ENCODE measurements around the gene CFAP68. TPM values are rescaled to one million over a fixed set of nuclear protein-coding genes. Genes with fewer than 3 reads are reported as not detected.

Gene CFAP68
- total and polyA plus RNA-seq, 2 experiments from 2014 or later: 9.9 to 20.2 TPM

DNA sequence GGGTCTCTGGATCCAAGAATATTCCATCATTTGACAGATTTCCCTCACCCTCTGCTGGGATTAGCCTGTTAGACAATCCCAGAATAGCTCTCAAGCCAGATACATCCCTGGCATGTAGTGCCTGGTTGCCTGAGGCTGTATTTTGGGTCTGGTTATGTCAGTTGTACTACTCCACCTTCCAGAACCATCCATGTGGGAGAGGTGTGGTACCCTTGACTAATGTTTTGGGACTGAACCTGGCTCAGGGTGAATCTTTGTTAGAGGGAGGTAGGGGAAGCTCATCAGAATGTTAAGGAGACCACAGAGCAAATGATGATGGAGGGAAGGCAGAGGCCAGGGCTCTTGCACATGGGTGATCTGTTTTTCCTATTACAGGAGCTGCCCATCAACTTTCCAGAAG, 44.6 kb downstream of the CFAP68 start:
- DNase-seq: peak; percentile 40
- no peaks in the 10 kb centered on the region for H3K9me3 ChIP-seq (ENCODE audit: low read depth)
- peak overlapping the region; percentile 80 for H3K9ac ChIP-seq
- H3K9me2 ChIP-seq (ENCODE audit: insufficient read depth): no peaks in the 10 kb centered on the region
- H4K20me1 ChIP-seq (ENCODE audit: insufficient read depth): no peaks in the 10 kb centered on the region
- peak overlapping the region; percentile 89 for H3K4me2 ChIP-seq (ENCODE audit: unreplicated experiment)
- in situ Hi-C loops (cut with MboI): no loop called here
- TF ChIP-seq EZH2 (IDR thresholded peaks at IDR 0.05; ENCODE audit: insufficient read depth, poor library complexity, severe bottlenecking): no peak
- TF ChIP-seq EZH2phosphoT487 (IDR thresholded peaks at IDR 0.05; ENCODE audit: insufficient read depth, low read depth): no peak
- H3K27ac ChIP-seq: peak overlapping the region; percentile 96
- H3K27me3 ChIP-seq (replicated peaks; ENCODE audit: insufficient read depth): no peaks in the 10 kb centered on the region
- peaks cover 35% of the 10 kb centered on the region for H3K4me1 ChIP-seq (ENCODE audit: insufficient read depth)
- H3K36me3 ChIP-seq (ENCODE audit: low read depth): no peaks in the 10 kb centered on the region
- no peaks in the 10 kb centered on the region for H3K79me2 ChIP-seq (ENCODE audit: insufficient read depth)
- H3F3A ChIP-seq (ENCODE audit: insufficient read depth): peaks cover 33% of the 10 kb centered on the region
- peak overlapping the region; percentile 58 for H3K4me3 ChIP-seq
- H2AFZ ChIP-seq: peak overlapping the region; percentile 78

- H3K9me2 ChIP-seq (ENCODE audit: insufficient read depth): no peaks in the 10 kb centered on the region
- TF ChIP-seq EZH2phosphoT487 (IDR thresholded peaks at IDR 0.05; ENCODE audit: insufficient read depth, low read depth): no peak
- TF ChIP-seq EZH2 (IDR thresholded peaks at IDR 0.05; ENCODE audit: insufficient read depth, poor library complexity, severe bottlenecking): no peak
- in situ Hi-C loops (cut with MboI): no loop called here
- peaks cover 40% of the 10 kb centered on the region for H3K4me1 ChIP-seq (ENCODE audit: insufficient read depth)
- H3K27me3 ChIP-seq (replicated peaks; ENCODE audit: insufficient read depth): no peaks in the 10 kb centered on the region
- no peak for DNase-seq
- no peaks in the 10 kb centered on the region for H3K9me3 ChIP-seq (ENCODE audit: low read depth)
- peak overlapping the region; percentile 89 for H3K4me2 ChIP-seq (ENCODE audit: unreplicated experiment)
- peak overlapping the region; percentile 80 for H3K27ac ChIP-seq
- no peaks in the 10 kb centered on the region for H3K79me2 ChIP-seq (ENCODE audit: insufficient read depth)
- peak overlapping the region; percentile 81; the same call in 1 of the 2 replicates for H2AFZ ChIP-seq
- no peaks in the 10 kb centered on the region for H4K20me1 ChIP-seq (ENCODE audit: insufficient read depth)
- peak overlapping the region; percentile 73; the same call in 1 of the 2 replicates for H3K9ac ChIP-seq
- no peaks in the 10 kb centered on the region for H3K36me3 ChIP-seq (ENCODE audit: low read depth)
- peaks cover 33% of the 10 kb centered on the region for H3F3A ChIP-seq (ENCODE audit: insufficient read depth)
- 95 to 96% methylated on average over 16 of the region's 16 CpGs for WGBS, 2 experiments (ENCODE audit: low coverage in 1 of 2, low lambda C conversion rate in 2 of 2, missing lambda C conversion rate in 2 of 2)
- no peak overlapping the region for H3K4me3 ChIP-seq
Observed at GRCh38 chr11:111925953-111926352, 46.6 kb downstream of the CFAP68 start.

DNA sequence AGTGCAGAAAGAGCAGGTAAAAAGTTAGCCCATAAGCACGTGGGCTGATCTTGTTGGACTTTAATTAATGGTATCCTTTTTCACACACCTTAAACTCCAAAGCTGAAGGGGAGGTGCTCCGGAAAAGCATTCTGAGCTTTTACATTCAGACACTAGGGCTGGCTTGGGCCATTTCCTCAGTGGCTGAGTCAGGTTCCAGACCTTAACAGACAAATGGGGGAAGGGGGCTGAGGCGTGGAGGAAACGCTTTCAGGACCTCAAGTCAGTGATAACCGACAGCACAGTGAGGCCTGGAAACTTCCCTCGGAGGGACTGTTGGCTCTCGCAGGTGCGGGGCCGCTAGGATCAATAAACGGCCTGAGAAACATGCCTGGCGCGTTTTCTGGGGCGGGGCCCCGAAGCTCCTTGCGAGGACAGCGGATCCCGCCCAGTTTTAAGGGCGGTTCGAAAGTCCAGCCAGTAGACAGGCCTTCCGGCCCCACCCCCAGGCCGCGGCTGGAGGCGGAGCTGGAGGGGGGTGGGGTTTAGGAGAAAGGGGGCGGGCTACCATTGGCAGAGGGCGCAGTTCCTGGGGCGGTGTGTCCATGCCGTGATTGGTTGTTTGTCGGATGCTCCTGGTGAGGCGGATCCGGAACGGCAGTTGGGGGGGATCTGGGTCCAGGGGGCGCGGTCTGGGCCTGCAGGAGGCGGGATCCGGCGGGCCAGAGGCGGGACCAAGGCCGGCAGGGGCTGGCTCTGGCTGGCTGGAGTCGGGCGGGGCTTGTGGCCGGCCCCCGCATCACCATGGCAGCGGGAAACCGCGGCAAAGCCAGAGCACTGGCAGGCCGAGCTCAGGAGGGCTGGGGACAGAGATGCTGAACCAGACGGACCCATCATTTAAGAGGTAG, 47.4 kb downstream of the CFAP68 start:
- H3K27ac ChIP-seq: peak overlapping the region; percentile 80
- H3K79me2 ChIP-seq (ENCODE audit: insufficient read depth): no peaks in the 10 kb centered on the region
- no peaks in the 10 kb centered on the region for H3K36me3 ChIP-seq (ENCODE audit: low read depth)
- H3K9ac ChIP-seq: peak overlapping the region; percentile 73
- no peak for TF ChIP-seq EZH2phosphoT487 (IDR thresholded peaks at IDR 0.05; ENCODE audit: insufficient read depth, low read depth)
- no peak for TF ChIP-seq EZH2 (IDR thresholded peaks at IDR 0.05; ENCODE audit: insufficient read depth, poor library complexity, severe bottlenecking)
- peak overlapping the region; percentile 89 for H3K4me2 ChIP-seq (ENCODE audit: unreplicated experiment)
- 3 to 5% methylated on average over 29 to 47 of the region's 47 CpGs for WGBS, 2 experiments (ENCODE audit: low coverage in 1 of 2, low lambda C conversion rate in 2 of 2, missing lambda C conversion rate in 2 of 2)
- H3F3A ChIP-seq (ENCODE audit: insufficient read depth): peaks cover 29% of the 10 kb centered on the region
- no peaks in the 10 kb centered on the region for H3K9me3 ChIP-seq (ENCODE audit: low read depth)
- H4K20me1 ChIP-seq (ENCODE audit: insufficient read depth): no peaks in the 10 kb centered on the region
- H3K4me1 ChIP-seq (ENCODE audit: insufficient read depth): peaks cover 34% of the 10 kb centered on the region
- H3K27me3 ChIP-seq (replicated peaks; ENCODE audit: insufficient read depth): no peaks in the 10 kb centered on the region
- H3K4me3 ChIP-seq: peak overlapping the region; percentile 70
- in situ Hi-C loops (cut with MboI): no loop called here
- H3K9me2 ChIP-seq (ENCODE audit: insufficient read depth): no peaks in the 10 kb centered on the region
- peak; percentile 99 for DNase-seq
- H2AFZ ChIP-seq: peak overlapping the region; percentile 84

DNA sequence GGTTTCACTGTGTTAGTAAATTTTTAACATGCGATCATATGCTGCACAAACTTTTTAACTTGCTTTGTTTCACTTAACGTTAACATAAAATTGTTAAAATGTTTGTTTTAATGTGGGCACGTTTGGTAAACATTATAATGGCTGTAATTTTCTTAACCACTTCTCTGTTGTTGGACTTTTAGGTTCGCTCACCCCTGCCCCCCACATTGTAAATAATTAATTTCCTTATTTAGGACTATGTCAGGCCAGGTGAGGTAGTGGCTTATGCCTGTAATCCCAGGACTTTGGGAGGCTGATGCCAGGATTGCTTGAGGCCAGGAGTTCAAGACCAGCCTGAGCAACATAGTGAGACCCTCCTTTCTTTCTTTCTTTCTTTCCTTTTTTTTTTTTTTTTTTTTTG, 51.1 kb downstream of the CFAP68 start:
- Histone ChIP-seq H3K27ac (no peak overlapping the region), H3K79me2 (ENCODE audit: insufficient read depth) (no peaks in the 10 kb centered on the region), H3K9me2 (ENCODE audit: insufficient read depth) (no peaks in the 10 kb centered on the region), H3K27me3 (replicated peaks; ENCODE audit: insufficient read depth) (no peaks in the 10 kb centered on the region), H3K36me3 (ENCODE audit: low read depth) (no peaks in the 10 kb centered on the region), H4K20me1 (ENCODE audit: insufficient read depth) (no peaks in the 10 kb centered on the region), H3K9me3 (ENCODE audit: low read depth) (no peaks in the 10 kb centered on the region), H3F3A (ENCODE audit: insufficient read depth) (peaks cover 24% of the 10 kb centered on the region), H2AFZ (peak overlapping the region; percentile 17; the same call in 1 of the 2 replicates), H3K4me2 (ENCODE audit: unreplicated experiment) (no peak overlapping the region), H3K4me3 (no peak overlapping the region), H3K4me1 (ENCODE audit: insufficient read depth) (peaks cover 43% of the 10 kb centered on the region), H3K9ac (no peak overlapping the region)
- no peak for DNase-seq
- WGBS, 2 experiments (ENCODE audit: low coverage in 1 of 2, low lambda C conversion rate in 2 of 2, missing lambda C conversion rate in 2 of 2): 49 to 51% methylated on average over 4 of the region's 4 CpGs
- in situ Hi-C loops (cut with MboI): loop anchor here (10.0 kb wide), 1 partner anchor 64 kb away; no protein-coding TSS in a partner anchor
- TF ChIP-seq EZH2 (IDR thresholded peaks at IDR 0.05; ENCODE audit: insufficient read depth, poor library complexity, severe bottlenecking): no peak
- TF ChIP-seq EZH2phosphoT487 (IDR thresholded peaks at IDR 0.05; ENCODE audit: insufficient read depth, low read depth): no peak

Data from GM23248 (cell line).